ENCODE measurements around the gene PILRB.

Gene PILRB

GRCh38 chr7:100401811-100402210 lies 43.9 kb downstream of the PILRB start:
- DNase-seq (ENCODE audit: low spot score) (no peak), FAIRE-seq (no peak)

GRCh38 chr7:100402241-100402640 lies 44.3 kb downstream of the PILRB start:
- FAIRE-seq = no peak
- no peak for DNase-seq (ENCODE audit: low spot score)

- no peak for FAIRE-seq
- DNase-seq (ENCODE audit: low spot score) = peak; percentile 64
Observed at GRCh38 chr7:100406767-100407166, 48.9 kb downstream of the PILRB start.

GRCh38 chr7:100407285-100408180 lies 49.6 kb downstream of the PILRB start:
- FAIRE-seq = no peak

DNA sequence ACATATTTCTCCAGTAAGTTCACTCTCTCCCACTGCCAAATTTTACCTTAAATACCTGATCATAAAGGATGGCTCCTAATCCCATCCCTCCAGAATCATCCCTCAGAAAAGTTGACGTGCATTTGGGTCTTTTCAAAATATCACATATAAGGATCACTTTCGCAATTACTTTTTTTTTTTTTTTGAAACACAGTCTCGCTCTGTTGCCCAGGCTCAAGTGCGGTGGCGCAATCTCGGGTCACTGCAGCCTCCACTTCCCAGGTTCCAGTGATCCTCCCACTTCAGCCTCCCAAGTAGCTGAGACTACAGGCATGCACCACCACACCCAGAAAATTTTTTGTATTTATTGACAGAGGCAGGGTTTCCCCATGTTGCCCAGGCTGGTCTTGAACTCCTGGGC lies 53.2 kb downstream of the PILRB start:
- DNase-seq (ENCODE audit: low spot score) (no peak), FAIRE-seq (no peak)

More at GRCh38 chr7:100407285-100408180, 49.6 kb downstream of the PILRB start:
- peak; percentile 90 for DNase-seq (ENCODE audit: low spot score)

DNA sequence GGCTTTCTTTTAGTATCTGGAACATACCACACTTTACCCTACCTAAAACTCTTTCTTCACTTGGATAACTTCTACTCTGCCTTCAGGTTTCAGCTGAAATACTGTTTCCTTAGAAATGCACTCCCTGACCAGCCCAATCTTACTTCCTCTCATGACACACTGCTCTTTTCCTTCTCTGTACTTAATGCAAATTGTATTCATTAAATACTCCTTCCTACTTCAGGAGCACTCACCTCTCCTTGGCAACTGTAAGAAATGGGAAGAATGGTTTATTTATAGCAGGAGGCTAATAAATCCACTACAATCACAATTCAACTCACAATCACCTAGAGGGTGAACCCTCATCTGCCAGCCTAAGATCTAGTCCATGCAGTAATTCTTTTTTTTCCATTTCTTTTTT lies 55.4 kb downstream of the PILRB start:
- FAIRE-seq (no peak), DNase-seq (ENCODE audit: low spot score) (no peak)

DNA sequence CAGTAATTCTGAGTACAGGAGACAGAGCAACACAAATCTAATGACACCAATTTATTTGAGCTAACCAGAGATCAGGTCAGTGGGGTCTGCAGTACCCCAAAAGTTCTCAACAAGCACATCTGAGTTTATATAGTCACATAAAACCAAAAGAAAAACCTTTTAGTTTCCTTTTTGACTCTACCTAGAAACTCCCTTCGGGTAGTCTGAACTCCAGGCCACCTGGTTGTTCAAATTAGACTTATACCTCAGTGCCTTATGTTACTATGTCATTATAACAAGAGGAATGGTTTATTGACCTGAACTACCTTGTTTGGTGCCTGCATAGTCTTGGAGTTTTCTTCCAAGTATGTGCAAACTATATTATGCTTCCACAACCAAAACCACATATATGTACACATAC lies 56.0 kb downstream of the PILRB start:
- no peak for FAIRE-seq
- no peak for DNase-seq (ENCODE audit: low spot score)

DNA sequence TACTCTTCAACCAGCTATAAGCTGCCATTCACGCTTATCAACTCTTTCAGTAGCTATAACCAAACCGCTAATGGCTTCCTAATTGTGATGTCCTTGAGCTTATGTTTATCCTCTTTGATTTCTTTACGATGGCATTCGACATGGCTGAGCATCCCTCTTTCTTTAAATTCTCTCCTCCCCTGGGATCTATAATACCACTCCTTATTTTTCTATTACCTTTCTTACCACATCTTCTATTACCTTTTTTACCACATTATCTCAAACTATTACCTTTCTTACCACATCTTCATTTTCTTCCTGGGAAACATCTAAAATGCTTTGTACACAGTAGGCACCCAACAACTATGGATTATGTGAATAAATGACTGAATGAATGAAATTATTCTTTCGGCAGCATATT lies 57.5 kb downstream of the PILRB start:
- FAIRE-seq (no peak), DNase-seq (ENCODE audit: low spot score) (no peak)
